SW 1271 (cell line): ENCODE measurements around the gene LCMT1.
A peak's percentile ranks its signal among the peaks of the same experiment; 100 is the strongest.
"Not testable (repeated sequence)": the region's sequence is repeated elsewhere in the genome, so short reads cannot be mapped to it uniquely, and the experiment has no call there.

Source experiments
- DNase-seq, 2 experiments: peaks; one replicate each; lab custom pipeline; 2025; lab: John Stamatoyannopoulos, UW

Gene LCMT1

DNA sequence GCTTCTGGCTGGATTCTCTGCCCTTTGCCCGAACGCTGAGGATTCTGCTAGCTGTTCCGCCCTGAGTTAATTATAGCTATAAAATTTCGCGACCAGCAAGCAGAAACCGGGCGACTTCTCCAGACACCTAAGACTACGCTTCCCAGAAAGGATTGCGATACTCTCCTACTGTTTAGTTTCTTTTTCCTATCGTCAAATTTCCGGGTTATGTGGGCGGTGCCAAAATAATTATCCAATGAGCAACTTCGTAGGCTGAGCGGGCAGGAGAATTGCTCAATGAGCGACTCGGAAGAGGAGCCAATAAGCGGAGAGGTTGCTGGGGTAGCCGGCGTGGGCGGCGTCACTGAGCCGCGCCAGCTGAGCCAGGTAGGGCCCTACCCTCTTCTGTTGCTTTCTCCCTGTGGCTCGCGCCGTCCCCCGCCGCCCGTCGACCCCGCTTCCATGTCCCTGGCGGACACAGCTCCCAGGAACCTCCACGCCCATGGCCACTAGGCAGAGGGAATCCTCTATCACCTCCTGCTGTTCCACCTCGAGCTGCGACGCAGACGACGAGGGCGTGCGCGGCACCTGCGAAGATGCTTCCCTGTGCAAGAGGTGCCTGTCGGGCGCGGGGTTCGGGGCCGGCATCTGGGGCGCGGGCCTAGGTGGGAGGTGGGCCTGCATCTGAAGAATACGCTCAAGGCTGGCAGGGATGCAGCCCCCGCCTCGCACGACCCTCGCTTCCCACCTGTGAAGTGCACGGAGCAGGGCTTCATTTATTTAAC lies at the start of gene LCMT1:
LCMT1 (plus strand) TSS at position 340 of the 764 bp plus-strand sequence; CDS start at position 482, 142 bp downstream.
- peak; percentile 84 to 96 for DNase-seq

GRCh38 chr16:25063102-25063501 lies 48.4 kb upstream of the LCMT1 start:
- DNase-seq: no peak

DNA sequence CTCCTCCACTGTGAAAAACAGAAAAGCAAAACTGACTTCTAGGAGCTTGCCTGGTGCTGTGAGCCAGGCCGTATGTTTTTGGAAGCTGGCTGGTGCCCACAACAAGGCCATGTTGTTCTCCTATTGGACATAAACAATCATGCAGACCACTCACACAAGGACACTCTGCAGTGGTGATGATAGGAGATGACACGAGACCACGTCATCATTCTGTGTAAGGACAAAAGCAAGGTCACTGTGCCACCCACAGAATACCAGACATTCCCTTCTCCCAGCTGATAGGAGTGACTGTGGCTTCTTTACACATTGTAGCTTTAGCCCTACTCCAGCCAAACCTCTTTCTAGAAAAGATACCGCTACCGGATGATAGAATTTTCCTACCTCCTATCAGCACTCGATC lies 47.7 kb upstream of the LCMT1 start:
- DNase-seq: no peak

- not testable (repeated sequence) for DNase-seq
Observed at GRCh38 chr16:25064281-25064680, 47.3 kb upstream of the LCMT1 start.

DNA sequence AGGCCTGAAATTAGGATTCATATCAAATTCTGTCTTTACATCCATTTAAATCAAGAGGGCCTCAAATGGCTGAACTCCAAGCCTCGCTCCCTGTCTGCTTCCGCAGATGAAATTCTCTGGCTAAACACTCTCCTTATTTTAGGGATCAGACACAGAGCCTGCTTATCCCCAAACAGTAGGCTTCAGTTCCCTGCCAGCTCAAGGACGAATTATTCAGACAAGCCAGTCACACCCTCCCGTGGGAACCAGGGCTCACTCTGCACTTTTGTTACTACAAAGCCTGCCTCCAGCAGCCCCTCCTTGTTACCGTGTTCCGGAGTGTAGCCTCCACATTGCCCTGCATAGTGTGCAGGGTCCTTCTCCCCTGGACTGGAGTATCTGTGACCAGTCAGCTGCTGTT lies 46.6 kb upstream of the LCMT1 start:
- DNase-seq: no peak

DNA sequence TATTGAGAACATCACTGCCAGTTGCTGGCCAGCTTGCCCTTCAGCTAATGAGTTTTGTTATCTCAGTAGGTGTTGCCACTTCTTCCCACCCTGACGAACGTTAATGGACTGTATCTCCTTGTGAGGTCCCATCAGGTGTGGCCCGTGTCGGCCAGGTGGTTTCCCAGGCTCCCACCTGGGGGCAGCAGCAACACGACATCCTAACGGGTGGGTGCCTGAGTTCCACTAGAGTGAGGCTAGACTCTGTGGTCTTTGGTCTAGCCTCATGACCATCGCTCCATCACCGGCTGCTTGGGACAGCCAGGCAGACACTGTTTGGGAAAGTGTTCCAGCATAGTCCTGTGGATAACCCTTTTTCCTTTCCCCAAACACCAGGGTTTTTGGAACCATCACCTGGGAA lies 45.6 kb upstream of the LCMT1 start:
- DNase-seq: no peak

GRCh38 chr16:25066426-25066746 lies 45.2 kb upstream of the LCMT1 start:
- no peak for DNase-seq

DNA sequence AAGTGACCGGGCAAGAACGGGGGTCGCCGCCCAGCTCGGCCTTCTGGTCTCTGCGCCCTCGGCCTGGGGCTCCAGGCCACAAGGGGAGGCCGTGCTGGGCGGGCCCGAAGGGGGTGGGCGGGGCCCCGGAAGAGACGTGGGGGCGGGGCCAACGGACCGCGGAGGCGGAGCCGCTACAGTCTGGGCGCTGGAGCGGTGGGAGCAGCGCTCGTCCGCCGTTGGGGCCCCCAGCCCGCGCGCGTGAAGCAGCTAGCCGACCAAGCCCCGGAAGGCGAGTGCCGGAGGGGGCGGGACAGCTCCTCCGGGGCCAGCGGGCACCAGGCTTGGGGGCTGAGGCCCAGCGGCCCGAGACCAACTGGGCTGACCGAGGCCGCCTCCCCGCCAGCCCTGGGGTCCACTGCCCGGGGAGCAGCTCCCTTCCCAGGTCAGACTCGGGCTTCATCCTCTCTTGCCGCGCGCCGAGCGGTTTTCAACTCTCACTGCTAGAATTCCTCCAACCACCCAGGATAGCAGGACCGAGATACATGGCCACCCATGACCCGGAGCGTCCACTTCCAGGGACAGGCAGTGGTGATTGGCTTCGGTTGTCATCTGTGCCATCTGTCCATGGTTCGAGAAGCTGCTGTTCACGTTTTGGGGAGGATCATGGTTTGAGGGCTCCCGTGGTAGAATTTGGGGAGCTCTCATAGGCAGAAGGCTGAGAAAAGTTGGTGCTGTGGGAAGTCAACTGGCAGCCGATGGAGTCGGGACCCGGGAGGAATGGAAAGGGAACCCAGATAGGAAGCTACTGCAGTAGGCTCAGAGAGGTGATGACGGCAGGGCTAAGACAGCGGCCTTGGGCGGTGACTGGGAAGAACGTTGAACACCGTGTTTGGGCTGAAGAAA lies 44.6 kb upstream of the LCMT1 start:
- DNase-seq: peak in 1 of 2 experiments; percentile 34

GRCh38 chr16:25073854-25074253 lies 37.7 kb upstream of the LCMT1 start:
- no peak for DNase-seq

DNA sequence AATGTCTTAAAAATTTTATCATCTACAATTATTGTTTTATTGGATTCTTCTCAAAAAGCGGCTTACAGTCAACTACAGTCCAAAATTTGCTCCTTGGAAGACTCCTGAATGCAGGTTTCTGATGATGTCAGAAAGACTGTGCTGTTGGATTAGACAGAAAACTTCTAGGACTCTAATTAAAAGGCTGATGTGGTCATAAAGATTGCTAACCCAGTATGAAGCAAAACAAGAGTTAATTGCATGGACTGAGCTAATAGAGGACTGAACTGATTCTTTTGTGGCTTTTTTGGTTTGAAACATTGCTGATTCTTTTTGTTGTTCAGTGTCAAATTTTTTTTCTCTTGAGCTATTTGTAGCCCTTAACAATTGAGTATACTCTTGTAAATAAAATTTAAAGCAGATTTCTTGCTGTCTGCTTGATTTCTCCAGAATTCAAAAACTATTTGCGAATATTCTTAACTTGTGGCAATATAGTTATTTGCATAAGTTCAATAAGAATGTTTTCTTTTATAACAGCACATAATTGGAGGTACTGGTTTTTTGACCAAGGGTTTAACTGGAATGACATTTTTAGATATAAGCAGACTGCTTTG lies 33.1 kb upstream of the LCMT1 start:
- DNase-seq: no peak

- no peak for DNase-seq
Observed at GRCh38 chr16:25079637-25080378, 31.7 kb upstream of the LCMT1 start.

DNA sequence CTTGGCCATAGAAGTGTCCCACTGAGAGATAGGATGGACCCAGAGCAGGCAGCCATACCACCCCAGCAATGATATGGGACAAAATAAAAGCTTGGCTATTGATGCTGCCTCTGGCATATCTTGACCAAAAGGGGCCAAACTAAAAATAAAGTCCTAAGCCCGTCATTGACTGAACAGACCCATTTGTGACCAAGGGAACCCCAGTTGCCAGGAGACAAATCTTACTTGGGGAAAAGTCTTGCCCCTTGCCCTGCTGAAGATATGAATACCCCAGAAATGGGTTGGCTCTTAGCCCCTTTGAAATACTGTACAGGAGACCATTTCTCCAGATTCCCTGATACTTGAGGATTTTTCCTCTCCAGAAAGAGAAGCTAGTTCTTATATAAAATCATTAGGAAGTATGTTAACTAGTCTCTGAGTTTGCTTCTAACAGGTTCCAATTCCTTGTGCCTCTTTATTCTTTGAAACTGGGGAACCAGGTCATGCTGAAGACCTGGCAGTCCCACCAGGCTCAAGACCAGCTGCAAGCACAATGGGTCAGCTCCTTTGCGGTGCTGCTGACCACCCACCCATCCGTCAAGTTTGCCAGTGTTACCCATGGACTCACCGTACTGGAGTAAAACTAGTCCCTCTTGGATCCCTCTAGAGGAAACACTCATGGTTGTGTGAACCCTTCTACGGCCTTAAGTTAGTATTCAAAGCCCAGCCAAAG lies 31.0 kb upstream of the LCMT1 start:
- DNase-seq: no peak

GRCh38 chr16:25081702-25082101 lies 29.8 kb upstream of the LCMT1 start:
- DNase-seq: no peak

GRCh38 chr16:25083065-25083464 lies 28.5 kb upstream of the LCMT1 start:
- no peak for DNase-seq

DNA sequence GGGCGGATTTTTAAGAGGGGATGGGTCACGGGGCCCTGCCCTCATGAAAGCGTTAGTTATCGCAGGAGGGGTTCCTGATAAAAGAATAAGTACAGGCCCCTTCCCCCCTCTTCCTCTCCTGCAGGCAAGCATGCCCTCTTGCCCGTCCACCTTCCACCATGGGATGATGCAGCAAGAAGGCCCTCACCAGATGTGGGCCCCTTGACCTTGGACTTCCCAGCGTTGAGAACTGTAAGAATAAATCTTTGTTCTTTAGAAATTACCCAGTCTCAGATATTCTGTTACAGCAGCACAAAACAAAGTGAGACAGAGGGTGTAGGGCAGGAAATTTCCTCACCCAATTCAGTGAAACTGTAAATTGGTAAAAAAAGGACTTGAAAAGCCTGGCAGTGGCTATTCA lies 27.8 kb upstream of the LCMT1 start:
- DNase-seq: no peak

DNA sequence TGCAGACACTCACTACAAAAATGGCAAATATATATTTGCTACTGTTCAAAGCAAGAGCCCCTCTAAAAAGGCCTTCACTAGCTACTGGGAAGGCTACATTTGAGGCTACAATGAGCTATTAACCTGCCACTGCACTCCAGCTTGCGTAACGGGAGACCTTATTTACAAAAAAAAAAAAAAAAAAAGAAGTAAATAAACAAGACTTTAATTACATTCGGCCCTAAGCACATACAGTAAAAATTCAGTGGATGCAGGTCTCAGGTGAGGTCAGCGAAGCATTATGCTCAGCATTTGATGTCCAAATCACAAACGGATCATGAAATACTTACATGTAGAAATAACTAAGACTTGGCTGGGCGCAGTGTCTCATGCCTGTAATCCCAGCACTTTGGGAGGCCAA lies 26.7 kb upstream of the LCMT1 start:
- DNase-seq: no peak

DNA sequence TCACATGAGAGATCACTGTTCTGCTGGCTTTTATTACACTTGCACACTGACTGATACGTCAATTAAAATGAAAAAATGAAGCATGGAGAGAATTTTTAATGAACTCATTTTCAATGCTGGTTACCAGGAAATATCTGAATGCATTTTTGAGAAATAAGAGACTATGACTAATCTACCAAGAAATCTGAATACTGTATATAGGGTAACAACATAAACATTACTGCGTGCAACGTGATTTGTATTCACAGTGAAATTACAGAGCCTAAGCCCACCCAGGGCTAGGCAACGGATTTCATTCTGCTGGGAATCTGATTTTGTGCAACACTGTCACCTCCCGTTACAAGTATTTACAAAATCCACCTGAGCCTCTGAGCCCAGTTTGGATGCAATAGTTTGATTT lies 23.8 kb upstream of the LCMT1 start:
- no peak for DNase-seq

- no peak for DNase-seq
Observed at GRCh38 chr16:25089351-25089750, 22.2 kb upstream of the LCMT1 start.

- no peak for DNase-seq
Observed at GRCh38 chr16:25092441-25092840, 19.1 kb upstream of the LCMT1 start.

DNA sequence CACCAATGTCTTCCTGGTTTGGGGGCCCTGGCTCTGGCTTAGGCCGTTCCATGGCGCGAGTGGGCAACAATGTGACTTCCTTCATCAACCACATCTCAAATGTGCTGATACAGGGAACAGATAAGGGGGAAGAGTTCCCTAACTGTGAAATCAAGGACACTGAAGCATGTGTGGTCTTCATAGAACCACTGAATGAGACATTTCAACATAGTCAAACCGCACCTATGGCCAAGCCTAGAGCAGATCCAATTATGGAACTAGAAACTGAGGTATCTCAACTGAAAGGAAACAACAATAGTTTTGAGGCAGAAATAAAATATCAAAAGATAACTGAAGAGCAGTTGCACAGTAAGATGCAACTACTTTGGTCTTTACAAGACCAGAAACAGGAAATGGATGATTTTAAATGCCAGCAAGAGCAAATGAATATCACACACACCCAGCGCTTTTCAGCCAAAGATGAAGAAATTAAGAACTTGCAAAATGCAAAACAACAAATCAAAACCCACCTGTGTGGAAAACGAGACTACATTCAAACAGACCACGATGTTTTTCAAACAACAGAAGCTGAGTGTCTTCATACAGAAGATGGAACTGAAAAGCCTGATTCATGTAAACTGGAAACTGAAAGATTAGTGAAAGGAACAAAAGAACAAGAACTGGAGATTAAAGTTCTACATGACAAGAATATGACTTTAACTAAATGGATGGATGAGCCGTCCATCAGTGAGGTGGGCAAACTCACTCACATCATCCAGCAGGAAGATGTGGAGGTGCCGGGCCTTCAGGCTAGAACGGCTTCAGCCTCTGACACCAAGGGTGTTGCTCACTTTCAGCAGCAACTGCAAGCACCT lies 18.1 kb upstream of the LCMT1 start:
- DNase-seq: no peak

DNA sequence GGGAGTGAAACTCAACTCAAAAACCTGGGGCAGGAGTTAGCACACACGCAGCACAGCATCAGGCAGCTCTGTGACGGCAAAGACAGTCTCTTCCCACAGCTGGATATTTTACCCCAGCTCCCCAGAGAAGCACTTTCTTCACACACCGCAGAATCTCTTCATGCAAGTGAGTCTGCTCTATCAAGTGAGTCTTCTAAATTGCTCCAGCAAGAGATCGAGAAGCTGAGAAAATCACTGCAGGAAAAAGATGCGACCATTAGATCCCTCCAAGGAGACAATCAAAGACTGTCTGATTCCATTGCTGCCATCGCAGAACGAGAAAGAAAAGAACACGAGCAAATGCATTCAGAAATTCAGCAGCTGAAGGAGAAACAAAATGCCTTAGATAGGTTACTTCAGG lies 16.9 kb upstream of the LCMT1 start:
- DNase-seq: no peak
